IPS-15b (cell line): ENCODE measurements around the gene EXTL2.
"Not testable (repeated sequence)": the region's sequence is repeated elsewhere in the genome, so short reads cannot be mapped to it uniquely, and the experiment has no call there.

ENCODE experiments used
- H3K27me3 ChIP-seq: one replicate; pipeline ENCODE4 v1.6.1; 2013; ENCODE audit warnings: low read length; ENCODE audit not compliant: control insufficient read depth, insufficient read depth
- H3K36me3 ChIP-seq: one replicate; pipeline ENCODE4 v1.6.1; 2013; ENCODE audit warnings: low read length; ENCODE audit not compliant: control insufficient read depth, insufficient read depth
- H3K4me1 ChIP-seq: one replicate; pipeline ENCODE4 v1.6.1; 2013; ENCODE audit warnings: mild to moderate bottlenecking, low read length; ENCODE audit not compliant: control insufficient read depth, insufficient read depth
- H3K4me3 ChIP-seq: one replicate; pipeline ENCODE4 v1.5.1; 2013; ENCODE audit warnings: low read depth, low read length
- H3K9ac ChIP-seq: one replicate; pipeline ENCODE4 v1.6.1; 2013; ENCODE audit warnings: low read depth, mild to moderate bottlenecking, low read length
- H3K9me3 ChIP-seq: one replicate; pipeline ENCODE4 v1.6.1; 2013; ENCODE audit warnings: mild to moderate bottlenecking, low read length; ENCODE audit not compliant: control insufficient read depth, insufficient read depth

Gene EXTL2, protein sequence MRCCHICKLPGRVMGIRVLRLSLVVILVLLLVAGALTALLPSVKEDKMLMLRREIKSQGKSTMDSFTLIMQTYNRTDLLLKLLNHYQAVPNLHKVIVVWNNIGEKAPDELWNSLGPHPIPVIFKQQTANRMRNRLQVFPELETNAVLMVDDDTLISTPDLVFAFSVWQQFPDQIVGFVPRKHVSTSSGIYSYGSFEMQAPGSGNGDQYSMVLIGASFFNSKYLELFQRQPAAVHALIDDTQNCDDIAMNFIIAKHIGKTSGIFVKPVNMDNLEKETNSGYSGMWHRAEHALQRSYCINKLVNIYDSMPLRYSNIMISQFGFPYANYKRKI

DNA sequence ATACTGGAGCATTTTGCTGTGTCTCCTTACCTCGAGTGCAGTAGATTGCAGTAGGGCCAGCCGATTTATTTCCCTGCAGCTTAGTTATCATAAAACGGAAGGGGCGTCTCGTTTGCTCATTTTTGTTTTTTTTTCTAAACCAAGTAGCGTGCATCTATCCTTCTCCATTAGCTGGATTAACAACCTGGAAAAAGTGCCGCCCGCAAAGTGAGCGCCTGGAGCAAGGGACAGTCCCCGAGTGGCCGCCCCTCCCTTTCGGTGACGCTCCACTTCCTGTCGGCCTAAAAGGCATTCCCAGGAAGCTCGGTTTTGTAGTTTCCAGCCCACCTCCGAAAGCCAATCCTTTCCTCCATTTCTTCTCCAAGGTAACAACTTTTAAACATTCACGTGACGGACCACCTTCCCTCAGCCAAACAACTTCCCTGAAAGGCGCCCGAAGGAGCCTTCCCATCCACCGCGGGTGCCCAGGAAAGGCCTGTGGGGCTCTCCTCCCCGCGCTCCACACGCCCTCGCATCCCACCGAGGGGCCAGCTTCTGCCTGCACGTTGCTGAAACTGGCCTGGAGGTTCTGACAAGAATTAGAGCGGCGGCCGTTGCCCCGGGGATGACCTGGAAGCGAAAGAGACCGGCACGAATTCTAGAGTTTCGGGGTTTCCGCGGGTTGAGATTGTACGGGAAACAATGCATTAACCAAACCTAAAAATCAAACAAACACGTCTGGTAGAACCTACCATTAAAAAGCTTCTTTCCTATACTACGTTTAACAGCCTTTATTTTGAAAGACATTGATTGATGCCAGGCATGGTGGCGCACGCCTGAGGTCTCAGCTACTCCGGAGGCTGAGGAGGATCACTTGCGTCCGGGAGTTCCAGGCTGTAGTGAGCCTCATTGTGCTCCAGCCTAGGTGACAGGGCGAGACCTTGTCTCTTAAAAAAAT lies at the start of gene EXTL2:
Gene EXTL2, minus strand, starts transcription at position 240 of the 937 bp plus-strand sequence. CDS start 6,085 bp downstream, outside the sequence.
- peak within 1 kb of the TSS; percentile 94 for H3K4me3 ChIP-seq
- H3K27me3 ChIP-seq: no peaks in the 10 kb centered on the region
- peaks cover 2% of the 10 kb centered on the region for H3K36me3 ChIP-seq
- H3K9ac ChIP-seq: peak within 1 kb of the TSS; percentile 87
- H3K9me3 ChIP-seq: peaks cover 8% of the 10 kb centered on the region
- no peaks in the 10 kb centered on the region for H3K4me1 ChIP-seq

DNA sequence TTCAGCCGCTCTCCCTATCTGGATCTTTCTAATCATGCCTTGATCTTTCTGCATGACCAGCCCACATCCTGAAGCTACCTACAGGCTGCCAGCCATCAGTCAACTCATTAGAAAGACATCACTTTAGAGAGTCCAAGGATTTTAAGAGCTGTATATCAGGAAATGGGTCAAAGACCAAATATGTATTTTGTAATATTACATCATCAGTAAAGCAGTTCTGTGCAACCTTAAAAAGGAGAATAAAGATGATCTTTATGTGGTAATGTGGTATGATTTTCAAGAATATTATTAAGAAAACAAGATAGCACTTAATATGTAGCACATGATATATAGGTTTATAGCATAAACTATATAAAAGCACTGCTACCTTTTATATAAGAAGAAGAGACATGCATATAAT lies 48.9 kb upstream of the EXTL2 start:
- H3K36me3 ChIP-seq: peaks cover 4% of the 10 kb centered on the region
- H3K9me3 ChIP-seq: no peaks in the 10 kb centered on the region
- H3K27me3 ChIP-seq: no peaks in the 10 kb centered on the region
- H3K4me1 ChIP-seq: no peaks in the 10 kb centered on the region
- H3K4me3 ChIP-seq: no peak overlapping the region
- H3K9ac ChIP-seq: no peak overlapping the region

DNA sequence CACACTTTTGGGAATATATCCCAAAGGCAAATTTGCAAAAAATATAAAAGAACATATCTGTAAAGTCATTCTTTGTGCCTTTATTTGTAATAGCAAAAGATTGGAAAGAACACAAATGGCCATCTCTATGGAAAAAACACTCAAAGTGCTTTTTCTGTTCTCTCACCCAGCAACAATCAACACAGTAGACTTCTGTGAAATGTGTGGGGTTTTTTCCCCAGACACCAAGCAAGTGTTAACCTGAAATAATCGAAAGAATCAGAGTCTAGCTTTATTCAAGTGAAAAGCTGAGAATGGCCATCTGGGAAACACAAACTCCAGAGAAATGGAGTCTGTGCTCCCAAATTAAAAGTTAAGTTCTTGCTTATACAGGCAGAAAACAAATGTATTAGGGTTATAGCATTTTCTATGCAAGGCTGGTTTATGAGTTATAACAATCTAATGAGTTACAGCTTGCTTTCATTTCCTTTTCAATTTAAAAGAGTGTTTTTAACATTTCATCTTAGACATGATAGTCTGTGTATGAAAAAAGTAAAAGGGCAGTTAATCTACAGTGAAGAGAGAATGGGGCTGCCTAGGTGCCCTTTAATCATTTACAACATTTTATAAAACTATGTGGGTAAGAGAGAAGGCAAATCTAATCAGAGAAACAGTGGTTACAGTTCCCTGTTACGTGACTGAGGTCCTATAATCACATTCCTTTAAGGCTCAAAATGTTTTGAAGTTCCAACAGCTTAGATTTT lies 47.8 kb upstream of the EXTL2 start:
- Histone ChIP-seq H3K9ac (no peak overlapping the region), H3K27me3 (no peaks in the 10 kb centered on the region), H3K36me3 (peaks cover 4% of the 10 kb centered on the region), H3K4me1 (no peaks in the 10 kb centered on the region), H3K4me3 (no peak overlapping the region), H3K9me3 (no peaks in the 10 kb centered on the region)

DNA sequence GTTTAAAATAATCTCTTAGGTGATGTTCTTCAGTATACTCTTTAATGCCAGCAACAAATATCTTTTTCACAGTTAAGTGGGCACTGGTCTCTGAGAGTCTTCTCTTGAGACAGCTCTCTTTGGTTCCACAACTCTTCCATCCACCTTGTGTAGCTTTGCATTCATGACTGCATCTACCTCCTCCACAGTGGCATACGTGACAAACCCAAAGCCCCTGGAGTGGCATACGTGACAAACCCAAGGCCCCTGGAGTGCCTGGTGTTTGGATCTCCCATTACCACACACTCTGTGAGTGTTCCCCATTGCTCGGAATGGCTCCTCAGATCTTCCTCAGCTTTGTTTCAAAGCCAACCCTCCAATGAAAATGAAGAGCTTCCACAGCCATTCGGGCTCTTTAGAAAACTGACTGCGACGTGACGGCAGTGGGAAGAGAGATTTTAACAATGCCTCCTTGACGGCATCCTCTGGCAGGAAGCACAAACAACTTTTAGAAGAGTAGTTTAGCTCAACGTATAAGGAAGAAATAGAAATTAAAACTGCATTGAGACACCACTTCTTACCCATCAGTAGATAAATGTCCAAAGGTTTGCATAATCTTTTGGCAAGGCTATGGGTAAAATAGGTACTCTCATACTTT lies 47.1 kb upstream of the EXTL2 start:
- H3K9me3 ChIP-seq: no peaks in the 10 kb centered on the region
- H3K4me1 ChIP-seq: no peaks in the 10 kb centered on the region
- H3K4me3 ChIP-seq: no peak overlapping the region
- no peaks in the 10 kb centered on the region for H3K27me3 ChIP-seq
- no peak overlapping the region for H3K9ac ChIP-seq
- peaks cover 4% of the 10 kb centered on the region for H3K36me3 ChIP-seq

DNA sequence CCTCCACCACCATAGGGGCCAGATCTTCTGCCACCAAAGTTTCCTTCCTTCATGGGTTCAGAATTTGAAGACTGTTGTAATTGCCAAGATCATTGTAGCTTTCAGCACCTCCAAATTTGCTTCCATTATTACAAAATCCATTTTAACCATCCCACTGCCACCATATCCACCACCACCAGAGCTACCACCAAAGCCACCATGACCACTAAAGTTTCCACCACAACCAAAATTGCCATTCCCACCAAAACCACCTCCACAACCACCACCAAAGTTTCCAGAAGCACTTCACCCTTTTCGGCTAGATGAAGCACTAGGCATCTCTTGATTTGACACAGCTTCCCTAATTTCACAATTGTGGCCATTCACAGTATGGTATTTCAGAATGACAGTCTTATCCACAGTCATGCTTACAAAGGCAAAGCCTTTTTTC lies 46.5 kb upstream of the EXTL2 start:
- Histone ChIP-seq H3K27me3 (no peaks in the 10 kb centered on the region), H3K4me1 (no peaks in the 10 kb centered on the region), H3K9me3 (no peaks in the 10 kb centered on the region), H3K9ac (no peak overlapping the region), H3K36me3 (peaks cover 4% of the 10 kb centered on the region), H3K4me3 (no peak overlapping the region)

DNA sequence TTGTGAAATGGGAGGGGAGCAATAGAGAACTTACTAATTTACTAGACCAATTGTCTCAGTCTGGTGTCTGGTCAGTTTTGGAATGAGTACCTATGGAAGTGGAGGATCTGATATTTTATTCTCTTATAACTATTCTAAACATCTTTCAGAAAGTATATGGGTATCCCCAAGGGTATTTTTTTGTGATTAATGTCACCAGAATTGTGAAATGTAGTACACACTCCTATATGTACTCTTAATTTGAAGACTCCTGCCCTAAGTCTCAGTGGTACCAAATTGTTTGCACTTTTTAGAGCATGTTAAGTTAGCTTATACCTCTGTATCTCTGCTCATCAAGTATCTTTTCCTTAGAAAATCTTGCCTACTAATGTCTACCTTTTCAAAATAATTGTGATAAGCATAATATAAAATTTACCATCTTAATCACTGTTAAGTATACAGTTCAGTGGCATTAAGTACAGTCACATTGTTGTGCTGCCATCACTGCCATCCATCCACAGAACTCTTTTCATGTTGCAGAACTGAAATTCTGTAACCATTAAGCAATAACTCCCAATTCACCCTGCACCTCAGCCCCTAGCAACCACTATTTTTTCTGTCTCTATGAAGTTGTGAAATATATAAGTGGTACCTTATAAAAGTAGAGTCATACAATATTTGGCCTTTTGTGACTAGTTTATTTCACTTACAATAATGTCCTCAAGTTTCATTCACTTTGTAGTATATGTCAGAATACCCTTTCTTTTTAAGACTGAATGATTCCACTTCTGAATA lies 41.7 kb upstream of the EXTL2 start:
- no peaks in the 10 kb centered on the region for H3K27me3 ChIP-seq
- H3K4me1 ChIP-seq: no peaks in the 10 kb centered on the region
- H3K9ac ChIP-seq: no peak overlapping the region
- H3K9me3 ChIP-seq: no peaks in the 10 kb centered on the region
- H3K4me3 ChIP-seq: no peak overlapping the region
- H3K36me3 ChIP-seq: no peaks in the 10 kb centered on the region

DNA sequence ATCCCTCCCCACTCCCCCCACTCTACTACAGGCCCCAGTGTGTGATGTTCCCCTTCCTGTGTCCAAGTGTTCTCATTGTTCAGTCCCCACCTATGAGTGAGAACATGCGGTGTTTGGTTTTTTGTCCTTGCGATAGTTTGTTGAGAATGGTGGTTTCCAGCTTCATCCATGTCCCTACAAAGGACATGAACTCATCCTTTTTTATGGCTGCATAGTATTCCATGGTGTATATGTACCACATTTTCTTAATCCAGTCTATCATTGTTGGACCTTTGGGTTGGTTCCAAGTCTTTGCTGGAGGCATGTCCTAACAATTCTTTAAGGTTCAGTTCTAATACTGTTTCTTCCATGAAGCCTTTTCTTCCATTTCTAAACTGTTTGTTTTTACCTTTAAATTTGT lies 38.9 kb upstream of the EXTL2 start:
- H3K4me1 ChIP-seq, H3K9ac ChIP-seq, H3K9me3 ChIP-seq, H3K27me3 ChIP-seq, H3K4me3 ChIP-seq, H3K36me3 ChIP-seq: not testable (repeated sequence)

DNA sequence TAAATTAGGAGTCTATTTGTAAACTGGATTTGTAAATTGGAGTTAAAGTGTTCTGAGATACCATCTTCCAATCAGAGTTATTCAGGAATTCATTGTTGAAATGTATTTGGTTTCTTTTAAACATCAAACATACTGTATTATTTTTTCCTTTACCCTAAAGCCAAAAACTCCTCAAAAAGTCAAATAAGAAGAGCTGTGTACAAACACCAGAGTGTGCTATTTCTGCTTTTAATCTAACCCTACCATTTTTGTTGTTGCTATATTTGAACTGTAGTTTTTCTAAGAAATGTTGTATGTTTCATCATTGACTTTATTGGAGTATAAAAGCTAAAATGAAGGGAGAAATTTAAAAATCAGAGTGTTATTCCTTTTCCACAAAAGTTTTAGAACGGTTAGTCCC lies 37.1 kb upstream of the EXTL2 start:
- H3K9ac ChIP-seq: no peak overlapping the region
- no peaks in the 10 kb centered on the region for H3K4me1 ChIP-seq
- no peaks in the 10 kb centered on the region for H3K27me3 ChIP-seq
- no peaks in the 10 kb centered on the region for H3K36me3 ChIP-seq
- H3K4me3 ChIP-seq: no peak overlapping the region
- H3K9me3 ChIP-seq: no peaks in the 10 kb centered on the region

DNA sequence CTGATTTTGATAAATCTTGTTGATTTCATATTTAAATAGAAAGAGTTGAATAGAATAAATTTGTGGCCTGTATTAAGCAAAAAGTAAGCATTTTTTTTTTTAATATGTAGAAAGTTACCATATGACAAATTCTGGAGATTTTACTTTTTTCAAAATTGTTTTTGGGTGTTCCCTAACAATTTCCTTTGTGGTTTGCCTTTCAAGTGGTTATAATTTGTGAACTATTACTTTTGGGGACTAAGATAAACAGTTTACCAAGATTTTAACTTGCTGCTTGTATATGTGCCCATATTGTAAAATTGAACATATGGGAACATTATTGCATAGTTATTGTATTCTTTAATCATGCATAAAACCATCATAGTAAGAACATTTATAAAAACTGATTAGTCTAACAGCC lies 35.9 kb upstream of the EXTL2 start:
- no peaks in the 10 kb centered on the region for H3K36me3 ChIP-seq

DNA sequence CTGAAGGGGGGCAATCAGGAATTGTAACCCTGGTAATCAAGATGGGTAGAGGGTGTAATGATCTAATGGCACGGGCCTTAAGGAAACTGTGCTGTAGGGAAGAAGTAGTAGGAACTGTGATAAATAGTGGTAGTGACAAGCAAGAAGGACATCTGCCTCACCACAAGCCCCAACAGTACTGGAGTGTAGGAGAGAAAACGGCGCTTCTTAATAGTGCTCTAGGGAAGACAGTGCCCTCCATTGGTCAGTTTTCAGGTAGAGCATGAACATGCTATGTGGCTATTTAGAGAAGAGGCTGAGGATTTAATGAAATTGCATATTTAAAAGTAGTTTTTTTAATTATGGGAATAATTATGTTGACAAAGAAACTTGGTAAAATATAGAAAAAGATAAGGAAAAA lies 33.5 kb upstream of the EXTL2 start:
- no peaks in the 10 kb centered on the region for H3K4me1 ChIP-seq
- no peak overlapping the region for H3K4me3 ChIP-seq
- no peaks in the 10 kb centered on the region for H3K27me3 ChIP-seq
- no peaks in the 10 kb centered on the region for H3K9me3 ChIP-seq
- H3K36me3 ChIP-seq: no peaks in the 10 kb centered on the region
- no peak overlapping the region for H3K9ac ChIP-seq

More for the DNA sequence above, 35.9 kb upstream of the EXTL2 start:
- Histone ChIP-seq H3K9ac (no peak overlapping the region), H3K27me3 (no peaks in the 10 kb centered on the region), H3K4me1 (no peaks in the 10 kb centered on the region), H3K9me3 (no peaks in the 10 kb centered on the region), H3K4me3 (no peak overlapping the region)

DNA sequence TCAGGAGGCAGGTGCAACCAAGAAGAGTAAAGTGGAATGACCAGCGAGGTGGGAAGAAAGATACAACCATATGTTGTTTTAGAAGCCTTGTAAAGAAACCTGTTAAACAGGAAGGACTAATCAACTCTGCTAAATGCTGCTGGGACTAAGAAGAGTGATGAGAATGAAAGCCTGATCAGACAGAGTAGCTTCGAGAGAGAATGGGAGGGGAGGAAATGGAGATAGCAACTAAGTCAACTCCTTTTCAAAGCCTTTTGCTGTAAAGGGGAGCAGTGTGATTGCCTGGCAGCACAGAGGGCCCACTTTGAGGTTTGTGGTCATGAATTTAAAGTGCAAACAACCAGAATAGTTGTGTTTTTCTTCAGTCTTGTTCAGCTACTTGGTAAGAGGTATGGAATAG lies 32.6 kb upstream of the EXTL2 start:
- no peaks in the 10 kb centered on the region for H3K36me3 ChIP-seq
- no peaks in the 10 kb centered on the region for H3K9me3 ChIP-seq
- no peak overlapping the region for H3K4me3 ChIP-seq
- H3K27me3 ChIP-seq: no peaks in the 10 kb centered on the region
- no peak overlapping the region for H3K9ac ChIP-seq
- H3K4me1 ChIP-seq: no peaks in the 10 kb centered on the region
